ENCODE data around the gene SELPLG.
"Not testable (repeated sequence)": the region's sequence is repeated elsewhere in the genome, so short reads cannot be mapped to it uniquely, and the experiment has no call there.

Gene SELPLG

GRCh38 chr12:108602976-108603704 lies 30.6 kb downstream of the SELPLG start:
- no peak for DNase-seq

- no peak for DNase-seq
These were observed 31.4 kb downstream of the SELPLG start for GRCh38 chr12:108602209-108602705.

- DNase-seq, result no peak
These were observed 33.0 kb downstream of the SELPLG start for GRCh38 chr12:108600702-108601007.

- no peak for DNase-seq
These were observed 33.6 kb downstream of the SELPLG start for GRCh38 chr12:108599948-108600701.

- no peak for DNase-seq
These were observed 34.2 kb downstream of the SELPLG start for GRCh38 chr12:108599541-108599940.

GRCh38 chr12:108598553-108599250 lies 35.0 kb downstream of the SELPLG start:
- no peak for DNase-seq

GRCh38 chr12:108597559-108598471 lies 35.9 kb downstream of the SELPLG start, which contains the start of gene TMEM119:
Gene TMEM119 (minus strand): TSS chr12:108598084. CDS start chr12:108592383, 5,701 bp downstream.
- DNase-seq, result no peak

- no peak for DNase-seq
These were observed 36.7 kb downstream of the SELPLG start for GRCh38 chr12:108596854-108597558.

- no peak for DNase-seq
These were observed 37.7 kb downstream of the SELPLG start for GRCh38 chr12:108595711-108596647.

GRCh38 chr12:108594960-108595710 lies 38.6 kb downstream of the SELPLG start:
- DNase-seq, result no peak

- no peak for DNase-seq
These were observed 39.3 kb downstream of the SELPLG start for GRCh38 chr12:108594323-108594903.

- no peak for DNase-seq
These were observed 41.4 kb downstream of the SELPLG start for GRCh38 chr12:108592033-108592909.

- DNase-seq, result no peak
These were observed 42.3 kb downstream of the SELPLG start for GRCh38 chr12:108591267-108591980.

GRCh38 chr12:108590463-108590862 lies 43.2 kb downstream of the SELPLG start:
- not testable (repeated sequence) for DNase-seq

- no peak for DNase-seq
These were observed 43.9 kb downstream of the SELPLG start for GRCh38 chr12:108589840-108590229.

GRCh38 chr12:108589028-108589839 lies 44.5 kb downstream of the SELPLG start:
- no peak for DNase-seq

- DNase-seq, result no peak
These were observed 45.9 kb downstream of the SELPLG start for GRCh38 chr12:108587826-108588225.

All from RPMI8226 (cell line).